Activated gamma-delta T cell treated with anti-CD3 and anti-CD28 coated beads, Interleukin-2, amount 50 U/mL, for 16 hours (primary cell): Measurements from ENCODE around the gene ENO2.

Experiments used
- DNase-seq: peaks from one replicate; pipeline ENCODE4 v3.0.0-alpha.2; 2020; ENCODE audit warnings: low read depth

The ENO2 gene

DNA sequence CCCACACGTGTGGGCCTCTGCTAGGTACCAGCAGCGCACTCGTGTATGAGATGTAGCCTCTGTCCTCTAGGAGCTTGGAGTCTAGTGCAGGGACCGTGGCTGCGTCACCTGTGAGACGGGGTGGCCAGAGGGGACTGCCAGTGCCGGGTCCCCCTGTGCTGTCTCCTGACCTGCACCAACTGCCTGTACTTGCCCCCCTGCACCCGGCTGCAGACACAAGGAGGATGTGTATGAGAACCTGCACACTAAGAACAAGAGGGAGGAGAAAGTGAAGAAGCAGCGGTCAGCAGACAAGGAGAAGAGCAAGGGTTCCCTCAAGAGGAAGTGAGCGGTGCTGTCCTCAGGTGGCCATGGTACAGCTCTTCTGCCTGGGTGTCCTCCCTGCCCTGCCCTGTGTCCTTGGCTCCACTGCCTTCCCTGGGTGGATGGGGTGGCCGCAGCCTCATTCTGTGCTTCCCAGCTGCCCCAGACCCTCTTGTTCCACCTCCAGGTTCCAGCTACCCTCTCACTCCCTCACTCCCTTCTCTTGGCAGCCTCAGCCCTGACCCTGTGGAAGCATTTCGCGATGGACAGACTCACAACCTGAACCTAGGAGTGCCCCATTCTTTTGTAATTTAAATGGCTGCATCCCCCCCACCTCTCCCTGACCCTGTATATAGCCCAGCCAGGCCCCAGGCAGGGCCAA is 46.4 kb downstream of the ENO2 start:
- DNase-seq, result no peak

DNA sequence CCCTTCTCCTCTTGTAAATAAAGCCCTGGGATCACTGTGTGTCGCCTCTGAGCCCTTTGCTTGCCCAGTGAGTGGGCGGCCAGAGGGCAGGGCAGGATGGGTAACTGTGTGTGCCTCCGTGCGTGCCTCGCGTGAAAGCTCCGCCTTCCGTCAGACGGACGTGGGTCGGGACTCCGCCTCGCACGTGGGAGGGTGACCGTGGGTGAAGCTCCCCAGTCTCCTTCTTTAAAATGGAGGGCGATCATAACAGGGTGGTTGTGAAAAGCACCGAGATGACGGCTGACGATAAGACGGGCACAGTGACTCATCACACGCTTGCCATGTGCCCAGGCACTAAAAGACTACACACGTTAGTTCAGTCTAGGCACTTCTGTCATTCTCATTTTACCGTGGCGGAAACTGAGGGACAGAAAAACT is 46.9 kb downstream of the ENO2 start:
- DNase-seq, result peak; percentile 90

DNA sequence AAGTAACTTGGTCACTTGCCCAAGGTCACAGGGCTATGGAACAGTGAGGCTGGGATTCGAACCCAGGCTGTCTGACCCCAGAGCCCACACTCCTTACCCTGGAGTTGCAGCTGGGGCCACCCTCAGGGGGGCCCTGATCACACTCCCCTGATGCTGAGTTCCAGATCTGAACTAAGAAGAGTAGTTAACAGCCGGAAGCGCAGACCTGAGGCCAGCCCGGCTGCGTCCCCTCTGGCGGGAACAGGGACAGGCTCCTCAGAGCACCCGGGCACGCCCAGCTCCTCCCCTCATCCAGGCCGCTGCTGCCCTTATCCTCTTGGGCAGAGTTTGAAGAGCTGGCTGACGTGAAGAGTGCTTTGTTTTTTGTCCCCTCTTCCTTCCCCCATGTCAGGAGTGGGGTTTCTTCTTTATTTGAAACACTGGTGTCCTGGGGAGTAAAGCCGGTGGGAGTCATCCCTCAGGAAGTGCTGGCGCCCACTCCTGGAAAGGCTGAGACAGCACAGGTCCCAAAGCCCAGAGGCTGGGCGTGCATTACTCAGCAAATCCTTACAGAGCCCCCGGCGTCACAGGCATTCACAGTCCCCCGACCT is 47.4 kb downstream of the ENO2 start:
- no peak for DNase-seq

DNA sequence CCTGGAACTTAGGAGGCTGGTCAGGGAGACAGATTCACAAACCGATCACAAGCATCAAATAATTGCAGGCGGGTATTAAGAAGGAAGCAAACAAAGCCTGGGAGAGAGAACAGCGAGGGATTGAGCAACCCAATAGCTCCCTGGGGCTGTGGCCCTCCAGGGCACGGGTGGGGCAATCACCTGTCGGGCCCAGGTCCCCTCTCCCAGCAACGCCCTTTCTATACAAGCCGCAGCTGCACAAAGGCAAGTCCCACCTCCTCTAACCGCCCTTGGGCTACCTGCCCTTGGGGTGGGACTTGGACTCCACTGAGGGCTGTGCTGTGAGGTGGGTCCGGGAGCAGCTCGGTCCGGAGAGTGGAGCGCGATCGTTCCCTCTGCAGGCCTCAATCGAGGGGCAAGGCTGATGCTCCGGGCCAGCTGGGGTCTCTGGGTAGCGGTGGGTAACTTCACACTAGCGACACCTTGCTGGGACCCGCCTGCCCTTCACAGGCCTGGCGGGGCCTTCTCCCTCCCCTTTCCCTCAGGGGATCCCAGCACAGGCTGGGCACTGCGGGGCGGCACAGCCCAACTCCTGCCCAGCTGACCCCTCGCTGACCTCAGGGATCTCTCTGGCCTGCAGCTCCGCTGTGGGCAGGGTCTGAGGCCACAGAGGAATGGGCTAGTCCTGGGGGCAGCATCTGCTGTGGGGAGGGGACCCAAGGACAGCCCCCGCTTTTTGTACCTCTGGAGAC is 48.1 kb downstream of the ENO2 start:
- DNase-seq, result no peak

DNA sequence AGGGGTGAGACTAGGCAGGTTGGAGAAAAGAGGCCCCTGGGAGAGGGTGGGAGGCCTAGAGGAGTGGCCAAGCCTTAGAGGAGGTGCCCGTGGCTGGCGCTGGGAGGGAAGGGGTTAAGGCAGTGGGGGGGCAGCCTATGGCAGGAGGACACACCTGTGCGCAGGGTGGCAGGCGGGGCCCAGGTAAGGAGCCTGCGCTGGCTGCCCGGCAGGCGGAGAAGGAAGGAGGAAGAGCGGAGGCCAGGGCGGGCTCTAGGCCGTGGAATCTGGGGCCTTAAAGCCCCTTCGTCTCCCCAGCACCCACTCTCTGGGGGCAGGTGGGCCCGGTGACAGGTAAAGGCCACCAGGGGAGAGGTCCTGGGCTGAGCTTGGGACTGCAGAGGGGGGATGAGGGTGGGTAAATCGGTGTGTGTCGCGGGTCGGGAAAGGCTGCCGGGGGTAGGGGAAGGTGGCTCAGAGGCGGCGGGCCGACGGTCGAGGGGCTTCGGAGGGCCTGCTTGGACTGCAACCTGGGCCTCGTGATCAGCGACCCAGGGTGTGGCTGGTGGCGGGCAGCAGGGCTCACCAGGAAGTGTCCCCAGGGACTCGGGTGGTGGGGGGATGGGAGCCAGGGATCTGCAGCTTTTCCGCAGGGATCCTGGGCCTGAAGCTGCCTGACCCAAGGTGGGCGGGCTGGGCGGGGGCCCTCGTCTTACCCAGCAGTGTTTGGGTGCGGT is 48.8 kb downstream of the ENO2 start:
- no peak for DNase-seq

DNA sequence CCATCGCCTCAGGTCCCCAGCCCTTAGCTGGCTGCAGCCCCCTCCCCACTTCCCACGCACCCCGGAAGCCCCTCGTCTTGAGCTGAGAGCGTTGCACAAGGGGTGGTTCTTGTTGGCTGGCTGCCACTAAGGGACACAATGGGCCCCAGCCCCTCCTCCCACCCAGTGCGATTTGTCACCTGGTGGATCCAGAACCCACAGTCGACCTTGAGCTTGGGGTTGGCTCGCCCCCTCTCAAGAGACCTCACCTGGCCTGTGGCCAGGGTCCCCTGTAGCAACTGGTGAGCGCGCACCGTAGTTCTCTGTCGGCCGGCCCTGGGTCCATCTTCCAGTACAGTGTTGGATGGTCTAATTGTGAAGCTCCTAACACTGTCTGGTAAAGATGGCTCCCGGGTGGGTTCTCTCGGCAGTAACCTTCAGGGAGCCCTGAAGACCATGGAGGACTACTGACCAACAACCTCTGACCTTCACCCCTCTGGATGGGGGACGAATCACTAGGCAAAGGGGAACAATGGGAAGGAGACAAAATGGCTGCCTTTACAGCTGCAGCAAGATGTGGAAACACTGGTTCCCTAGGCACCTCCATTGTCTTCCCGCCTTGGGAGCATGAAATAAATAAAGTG is 49.5 kb downstream of the ENO2 start:
- no peak for DNase-seq

DNA sequence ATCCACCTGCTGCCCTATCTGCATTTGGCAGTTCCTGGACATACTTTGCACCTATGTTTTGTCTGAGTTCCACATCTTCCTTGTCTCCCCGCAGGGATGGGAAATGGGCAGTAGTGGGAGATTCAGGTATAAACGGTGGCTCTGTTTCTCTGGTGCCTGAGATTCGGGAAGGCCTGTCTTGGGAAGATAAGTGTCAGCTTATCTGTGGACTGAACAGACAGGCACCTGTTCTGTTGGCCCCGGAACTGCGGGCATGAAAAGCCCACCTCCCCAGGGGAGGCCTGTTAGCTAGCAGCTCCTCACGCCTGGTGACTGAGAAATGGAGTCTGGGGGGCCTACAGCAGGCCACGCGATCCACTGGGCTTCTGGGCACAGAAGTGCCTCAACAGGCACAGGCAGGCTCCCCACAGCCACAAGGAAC is 50.2 kb downstream of the ENO2 start:
- no peak for DNase-seq

DNA sequence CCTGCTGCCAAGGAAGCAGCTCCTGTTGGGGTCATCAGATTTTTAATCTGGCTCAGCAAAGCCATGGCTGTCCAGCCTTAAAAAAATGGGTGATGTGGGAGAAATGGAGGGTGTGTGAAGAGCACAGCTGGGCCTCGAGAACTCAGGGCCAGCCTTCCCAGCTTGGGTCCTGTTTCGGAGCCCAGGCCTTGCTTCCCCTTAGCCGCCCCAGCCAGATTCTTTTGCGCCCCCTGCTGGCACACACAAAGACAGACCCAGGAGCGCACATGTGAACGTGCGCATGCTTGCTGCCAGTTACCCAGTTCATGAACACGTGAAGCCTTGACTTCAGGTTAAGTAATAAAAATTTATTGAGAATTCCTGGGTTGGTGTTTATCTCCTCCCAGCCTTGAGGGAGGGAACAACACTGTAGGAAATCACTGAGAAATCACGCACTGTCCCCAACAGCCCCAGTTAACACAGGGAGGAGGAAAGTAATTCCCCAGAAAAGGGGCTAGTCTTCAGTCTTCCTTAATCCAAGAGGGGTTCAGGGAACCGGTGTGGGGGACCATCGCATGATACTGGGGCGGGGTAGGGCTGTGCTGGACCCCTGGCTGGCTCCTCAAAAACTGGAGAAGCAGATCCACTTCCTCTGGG is 50.8 kb downstream of the ENO2 start:
- peak; percentile 81 for DNase-seq

DNA sequence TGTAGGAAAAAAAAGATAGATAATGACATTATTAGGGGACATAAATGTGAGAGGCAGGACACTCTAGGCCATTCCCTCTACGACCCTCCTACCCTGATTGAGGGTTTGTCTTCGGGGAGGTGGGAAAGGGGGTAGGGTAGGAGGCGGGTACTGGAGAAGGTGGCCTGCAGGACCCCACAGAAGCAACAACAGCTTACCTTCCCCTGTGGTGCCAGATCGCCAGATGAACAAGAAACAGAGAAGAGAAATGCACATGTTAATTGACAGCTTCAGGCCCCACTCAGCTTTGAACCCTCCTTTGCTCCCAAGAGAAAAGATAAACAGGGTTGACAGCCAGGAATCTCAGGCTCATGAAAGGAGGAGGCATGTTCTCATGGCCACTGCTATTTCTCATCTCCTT is 51.3 kb downstream of the ENO2 start:
- DNase-seq, result no peak

DNA sequence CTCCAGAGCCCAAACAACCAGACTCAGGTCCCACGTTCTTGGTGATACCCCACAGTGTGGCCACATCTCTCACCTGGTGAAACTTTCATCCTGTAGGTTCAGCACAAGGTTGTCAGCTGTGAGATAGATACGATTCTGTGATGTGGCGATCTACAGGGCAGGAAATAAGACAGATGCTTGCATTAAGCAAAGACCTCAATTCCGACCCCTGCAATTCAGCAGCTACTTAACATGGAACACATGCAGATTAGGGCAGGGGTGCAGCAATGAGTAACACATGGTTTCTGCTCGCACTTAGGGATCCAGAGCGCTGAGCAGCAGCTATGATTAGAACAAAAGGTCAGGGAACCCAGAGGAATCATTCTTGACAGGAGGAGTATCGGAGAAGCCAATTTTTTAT is 52.0 kb downstream of the ENO2 start:
- DNase-seq, result no peak

DNA sequence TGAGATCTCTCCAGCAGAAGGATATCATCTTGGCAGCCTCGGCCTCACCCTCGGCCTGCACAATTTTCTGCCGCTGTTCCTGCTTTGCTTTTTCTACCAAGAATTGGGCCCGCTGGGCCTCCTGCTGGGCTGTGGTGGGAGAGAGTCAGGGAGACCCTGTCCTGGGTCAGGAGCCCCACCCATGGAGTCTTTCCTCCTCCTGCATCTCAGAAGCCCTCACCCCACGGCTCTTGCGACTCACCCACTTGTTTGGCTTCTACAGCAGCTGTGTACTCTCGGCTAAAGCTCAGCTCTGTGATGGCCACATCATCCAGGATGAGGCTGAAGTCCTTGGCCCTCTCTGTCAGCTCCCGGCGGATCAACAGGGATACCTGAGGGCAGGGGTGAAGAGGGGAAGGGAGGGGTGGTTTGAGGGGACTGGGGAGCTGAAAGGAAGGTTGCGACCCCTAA is 53.3 kb downstream of the ENO2 start:
- DNase-seq, result no peak

DNA sequence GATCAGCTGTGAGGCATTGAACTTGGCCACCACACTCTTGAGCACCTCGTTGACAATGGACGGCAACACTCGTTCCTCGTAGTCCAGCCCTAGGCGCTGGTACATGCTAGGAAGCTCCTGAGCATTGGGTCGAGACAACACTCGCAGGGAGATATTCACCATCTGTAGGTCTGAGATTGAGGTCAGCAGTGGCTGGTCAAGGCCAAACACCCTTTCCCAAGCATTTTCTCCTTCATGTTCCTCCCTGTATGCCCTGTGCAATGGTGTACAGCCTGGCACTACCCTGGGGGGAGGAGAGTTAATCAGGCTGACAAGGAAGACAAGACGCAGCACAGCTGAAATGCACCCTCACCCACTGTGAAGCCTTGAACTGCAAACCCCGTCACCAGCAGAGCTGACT is 54.0 kb downstream of the ENO2 start:
- DNase-seq, result no peak

DNA sequence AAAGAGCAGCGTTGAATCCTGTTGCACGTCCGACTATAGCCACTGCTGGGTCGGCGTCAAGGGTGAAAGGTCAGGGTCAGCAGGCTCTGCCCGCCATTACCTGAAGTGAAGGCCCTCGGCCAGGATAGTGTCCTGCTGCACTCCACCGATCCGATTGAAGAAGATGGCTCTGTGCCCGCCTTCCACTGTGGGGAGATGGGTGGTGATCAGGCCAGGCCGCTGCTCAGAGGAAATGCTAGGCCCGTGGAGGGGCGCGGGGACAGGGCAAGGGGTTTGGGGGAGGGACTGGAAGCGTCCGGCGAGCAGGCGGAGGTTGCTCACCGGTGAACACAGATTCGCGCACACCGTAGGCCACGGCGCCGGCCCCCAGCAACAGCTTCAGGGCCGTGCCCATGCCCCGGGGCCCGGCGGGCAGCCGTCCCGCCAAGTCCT is 55.7 kb downstream of the ENO2 start:
- DNase-seq, result no peak
